Common myeloid progenitor, CD34-positive (primary cell): ENCODE measurements around the gene MBD3.

ENCODE experiments used
- CTCF ChIA-PET: fragments of 350-600 bp; sonication (Branson Sonifier 250); formaldehyde crosslinking; loops from one replicate; lab custom pipeline; 2021; ENCODE audit warnings: antibody characterized with exemption; lab: Charles Lee
- POLR2A ChIA-PET: fragments of 350-600 bp; sonication (Branson Sonifier 250); formaldehyde crosslinking; loops from one replicate; lab custom pipeline; 2021; ENCODE audit warnings: antibody characterized with exemption; lab: Charles Lee
- DNase-seq, 3 donors: peaks; one replicate each; pipeline versions ENCODE4 v3.0.0 to v3.0.0-alpha.2; 2013
- H3K27ac ChIP-seq, 2 experiments: 1 replicate in 1 of 2; 2 replicates in 1 of 2; pipeline ENCODE4 v1.7.0; 2013; ENCODE audit warnings: inconsistent platforms in 2 of 2, low read length in 2 of 2, mild to moderate bottlenecking in 2 of 2, low read depth in 1 of 2, moderate library complexity in 1 of 2; ENCODE audit not compliant: severe bottlenecking in 2 of 2, insufficient read depth in 1 of 2, poor library complexity in 1 of 2
- H3K27me3 ChIP-seq, 5 experiments: replicated peaks in 2 of 5; 1 replicate in 3 of 5; 2 replicates in 2 of 5; pipeline versions ENCODE4 v1.6.1 to v1.7.0; 2013; ENCODE audit warnings: low read length in 4 of 5, mild to moderate bottlenecking in 2 of 5, moderate library complexity in 2 of 5, inconsistent platforms in 1 of 5; ENCODE audit not compliant: insufficient read depth in 5 of 5, control insufficient read depth in 4 of 5
- H3K36me3 ChIP-seq, 4 experiments: 1 replicate in 2 of 4; 2 replicates in 2 of 4; pipeline versions ENCODE4 v1.6.1 to v1.7.0; 2013; ENCODE audit warnings: low read length in 3 of 4, control low read depth in 1 of 4, mild to moderate bottlenecking in 1 of 4; ENCODE audit not compliant: control insufficient read depth in 4 of 4, insufficient read depth in 4 of 4
- H3K4me1 ChIP-seq, 4 experiments: 1 replicate in 3 of 4; 2 replicates in 1 of 4; pipeline versions ENCODE4 v1.6.1 to v1.7.1; 2013; ENCODE audit warnings: low read length in 3 of 4, mild to moderate bottlenecking in 3 of 4, control low read depth in 1 of 4, inconsistent platforms in 1 of 4, moderate library complexity in 1 of 4; ENCODE audit not compliant: control insufficient read depth in 4 of 4, insufficient read depth in 4 of 4; ENCODE audit errors: control extremely low read depth in 1 of 4
- H3K4me3 ChIP-seq, 7 experiments: 1 replicate in 4 of 7; 2 replicates in 3 of 7; pipeline versions ENCODE4 v1.5.1 to v1.7.0; 2013; ENCODE audit warnings: mild to moderate bottlenecking in 7 of 7, low read length in 6 of 7, moderate library complexity in 6 of 7, inconsistent platforms in 2 of 7, low read depth in 2 of 7, control low read depth in 1 of 7; ENCODE audit not compliant: insufficient read depth in 4 of 7, control insufficient read depth in 1 of 7; ENCODE audit errors: extremely low read depth in 1 of 7
- H3K9me3 ChIP-seq, 5 experiments: 1 replicate in 4 of 5; 2 replicates in 1 of 5; pipeline versions ENCODE4 v1.6.1 to v1.7.1; 2013; ENCODE audit warnings: low read length in 4 of 5, mild to moderate bottlenecking in 2 of 5, inconsistent platforms in 1 of 5, low read depth in 1 of 5, moderate library complexity in 1 of 5; ENCODE audit not compliant: control insufficient read depth in 4 of 5, insufficient read depth in 2 of 5; ENCODE audit errors: control extremely low read depth in 1 of 5
- WGBS: methylation state at CpG from one replicate; pipeline ENCODE4 v1.1.5; 2013; ENCODE audit not compliant: insufficient coverage; 5-methylcytosine and 5-hydroxymethylcytosine counted together

The MBD3 gene

DNA sequence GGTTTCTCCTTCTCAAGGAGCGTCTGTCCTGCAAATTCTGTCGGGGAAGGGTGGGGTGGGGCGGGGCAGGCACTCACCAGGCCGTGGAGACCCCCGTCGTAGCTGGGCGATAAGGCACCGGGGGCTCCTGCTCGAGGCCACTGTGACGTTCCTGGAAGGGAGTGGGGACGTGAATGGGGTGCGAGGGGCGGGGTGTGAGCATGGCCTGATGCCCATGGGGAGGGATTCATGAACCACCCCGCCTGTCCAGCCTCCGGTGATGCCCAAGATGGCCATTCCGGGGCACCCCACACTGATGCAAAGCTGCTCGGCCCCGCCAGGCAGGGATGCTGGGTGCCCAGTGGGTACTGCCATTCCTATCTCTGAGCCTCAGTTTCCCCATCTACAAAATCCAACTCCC, 27.0 kb upstream of the MBD3 start:
- peaks cover 0 to 2% (median 0%) of the 10 kb centered on the region in 4 experiments for H3K4me1 ChIP-seq
- ChIA-PET CTCF (no interaction called here), POLR2A (no interaction called here)
- peaks cover 5 to 87% (median 56%) of the 10 kb centered on the region in 4 experiments for H3K36me3 ChIP-seq
- no peak overlapping the region for H3K27ac ChIP-seq
- H3K4me3 ChIP-seq, result no peak overlapping the region
- 97% methylated on average over 6 of the region's 18 CpGs for WGBS
- no peak for DNase-seq
- no peaks in the 10 kb centered on the region for H3K9me3 ChIP-seq
- no peaks in the 10 kb centered on the region for H3K27me3 ChIP-seq

DNA sequence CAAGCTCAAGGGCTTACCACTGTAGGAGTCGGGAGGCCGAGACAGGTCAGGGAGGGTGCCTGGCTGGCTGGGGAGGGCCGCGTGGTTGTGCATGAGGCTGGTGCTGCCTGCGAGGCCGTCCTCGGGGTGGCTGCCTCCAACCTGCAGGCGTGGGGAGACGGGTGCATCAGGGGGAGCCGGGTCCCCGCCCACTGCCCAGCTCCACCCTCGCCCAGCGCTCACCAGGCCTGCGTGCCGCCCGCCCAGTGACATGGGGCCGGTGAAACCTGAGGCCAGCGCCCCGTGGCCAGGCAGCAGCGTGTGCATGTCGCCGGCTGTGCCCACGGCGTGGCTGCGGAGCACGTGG, 26.4 kb upstream of the MBD3 start:
- CTCF ChIA-PET, result interaction anchor here (1.1 to 2.0 kb wide), 3 partner anchors 9 to 32 kb away, joined by 3 to 5 read pairs (median 4); no protein-coding TSS in a partner anchor
- Histone ChIP-seq H3K9me3 (no peaks in the 10 kb centered on the region), H3K4me1 (no peaks in the 10 kb centered on the region), H3K27ac (no peak overlapping the region), H3K27me3 (no peaks in the 10 kb centered on the region), H3K36me3 (peaks cover 5 to 89% (median 60%) of the 10 kb centered on the region in 4 experiments), H3K4me3 (no peak overlapping the region)
- DNase-seq, result no peak
- POLR2A ChIA-PET, result no interaction called here
- 96% methylated on average over 26 of the region's 26 CpGs for WGBS

- Histone ChIP-seq H3K4me1 (no peaks in the 10 kb centered on the region), H3K27me3 (no peaks in the 10 kb centered on the region), H3K36me3 (peaks cover 5 to 92% (median 64%) of the 10 kb centered on the region in 4 experiments), H3K4me3 (no peak overlapping the region), H3K27ac (no peak overlapping the region), H3K9me3 (no peaks in the 10 kb centered on the region)
- CTCF ChIA-PET, result interaction anchor here (1.0 to 2.0 kb wide), 5 partner anchors 9 to 32 kb away, joined by 3 to 11 read pairs (median 4); partner anchors contain the start of gene UQCR11
- POLR2A ChIA-PET, result interaction anchor here (0.6 kb wide), 1 partner anchor 176 kb away, joined by 3 read pairs; no protein-coding TSS in a partner anchor
- DNase-seq, result peak; percentile 11 to 35 (median 20)
- WGBS, result 93% methylated on average over 20 of the region's 24 CpGs
These were observed 25.8 kb upstream of the MBD3 start for GRCh38 chr19:1618157-1619093.

GRCh38 chr19:1616875-1617274, 24.2 kb upstream of the MBD3 start:
- Histone ChIP-seq H3K27ac (no peak overlapping the region), H3K36me3 (peaks cover 5 to 94% (median 66%) of the 10 kb centered on the region in 4 experiments), H3K9me3 (no peaks in the 10 kb centered on the region), H3K4me1 (no peaks in the 10 kb centered on the region), H3K4me3 (no peak overlapping the region), H3K27me3 (no peaks in the 10 kb centered on the region)
- CTCF ChIA-PET, result interaction anchor here (0.9 to 1.8 kb wide), 2 partner anchors 10 to 209 kb away, joined by 3 to 11 read pairs; partner anchors contain the start of gene UQCR11
- POLR2A ChIA-PET, result no interaction called here
- 80% methylated on average over 4 of the region's 4 CpGs for WGBS
- no peak for DNase-seq

- POLR2A ChIA-PET, result no interaction called here
These were observed 23.7 kb upstream of the MBD3 start for GRCh38 chr19:1616396-1616795.

DNA sequence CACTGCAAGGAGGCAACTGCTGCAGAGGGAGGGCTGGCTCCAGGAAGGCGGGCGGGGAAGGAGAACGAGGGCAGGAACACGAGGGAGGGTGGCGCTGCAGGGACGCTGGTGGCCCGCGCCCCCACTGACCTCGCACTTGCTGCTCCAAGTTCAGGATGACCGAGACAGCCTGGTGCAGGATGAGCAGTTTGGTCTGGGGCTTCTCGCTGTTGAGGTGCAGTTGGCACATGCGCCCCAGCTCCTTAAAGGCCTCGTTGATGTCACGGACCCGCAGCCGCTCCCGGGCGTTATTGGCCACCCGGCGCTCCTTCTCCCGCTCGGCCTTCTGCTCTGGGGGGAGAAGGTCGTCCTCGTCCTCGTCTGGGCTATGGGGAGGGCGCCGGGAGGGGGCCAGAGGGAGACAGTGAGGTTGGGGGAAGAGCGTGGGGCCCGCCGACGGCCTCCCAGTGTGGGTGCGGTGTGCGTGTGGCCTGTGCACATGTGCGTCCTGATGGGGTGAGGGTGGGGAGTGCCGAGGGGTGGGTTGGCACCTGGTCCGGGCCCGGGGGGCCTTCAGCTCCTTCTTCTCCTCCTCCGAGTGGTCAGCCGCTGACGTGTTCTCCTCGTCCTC, 22.6 kb upstream of the MBD3 start:
- no peak overlapping the region for H3K4me3 ChIP-seq
- peaks cover 7 to 94% (median 69%) of the 10 kb centered on the region in 4 experiments for H3K36me3 ChIP-seq
- no peak for DNase-seq
- H3K27ac ChIP-seq, result no peak overlapping the region
- 98% methylated on average over 33 of the region's 41 CpGs for WGBS
- CTCF ChIA-PET, result no interaction called here
- H3K27me3 ChIP-seq, result no peaks in the 10 kb centered on the region
- peaks cover 0 to 2% (median 0%) of the 10 kb centered on the region in 4 experiments for H3K4me1 ChIP-seq
- no peaks in the 10 kb centered on the region for H3K9me3 ChIP-seq
- POLR2A ChIA-PET, result no interaction called here

More at GRCh38 chr19:1616396-1616795, 23.7 kb upstream of the MBD3 start:
- CTCF ChIA-PET, result interaction anchor here (0.9 to 1.8 kb wide), 2 partner anchors 10 to 210 kb away, joined by 3 to 11 read pairs; partner anchors contain the start of gene UQCR11
- 88% methylated on average over 6 of the region's 8 CpGs for WGBS
- no peaks in the 10 kb centered on the region for H3K4me1 ChIP-seq
- no peaks in the 10 kb centered on the region for H3K9me3 ChIP-seq
- H3K4me3 ChIP-seq, result no peak overlapping the region
- H3K27ac ChIP-seq, result no peak overlapping the region
- H3K36me3 ChIP-seq, result peaks cover 7 to 94% (median 65%) of the 10 kb centered on the region in 4 experiments
- no peaks in the 10 kb centered on the region for H3K27me3 ChIP-seq
- DNase-seq, result no peak
